SU-DHL-6 (cell line): ENCODE results near the gene IDH3B.

Experiments
- H2AFZ ChIP-seq: fragments of 200-600 bp; sonication (generic); 2 replicates; pipeline ENCODE4 v1.6.1; 2014; ENCODE audit warnings: low read depth, mild to moderate bottlenecking, moderate library complexity, mixed read lengths, antibody characterized with exemption, low read length; ENCODE audit not compliant: severe bottlenecking
- H3F3A ChIP-seq: fragments of 200-600 bp; shearing (Covaris generic); 2 replicates; pipeline ENCODE4 v1.6.0; 2016; ENCODE audit warnings: antibody characterized with exemption, mild to moderate bottlenecking; ENCODE audit not compliant: insufficient read depth
- H3K27ac ChIP-seq: fragments of 200-600 bp; sonication (generic); 2 replicates; pipeline ENCODE4 v1.5.1; 2016; ENCODE audit warnings: low read depth, mild to moderate bottlenecking, low read length, moderate library complexity, mixed read lengths
- H3K27me3 ChIP-seq: fragments of 200-600 bp; sonication (generic), shearing (Covaris generic); 2 replicates; pipeline ENCODE4 v1.6.0; 2014; ENCODE audit warnings: mild to moderate bottlenecking, low read length
- H3K36me3 ChIP-seq: fragments of 200-600 bp; sonication (generic); 2 replicates; pipeline ENCODE4 v1.6.1; 2014; ENCODE audit warnings: mild to moderate bottlenecking, low read length, mixed read lengths
- H3K4me2 ChIP-seq: fragments of 300-600, 200-600 bp; shearing (Covaris generic), sonication (generic); 2 replicates; pipeline ENCODE4 v1.6.0; 2014; ENCODE audit warnings: low read length, low read depth, mild to moderate bottlenecking; ENCODE audit not compliant: poor library complexity, severe bottlenecking
- H3K4me3 ChIP-seq: fragments of 200-600 bp; sonication (generic); 2 replicates; pipeline ENCODE4 v1.5.1; 2014; ENCODE audit warnings: antibody characterized with exemption, low read length, mild to moderate bottlenecking, mixed read lengths; ENCODE audit not compliant: insufficient read depth, poor library complexity, severe bottlenecking
- H3K79me2 ChIP-seq: fragments of 200-600 bp; sonication (generic); 2 replicates; pipeline ENCODE4 v1.6.1; 2014; ENCODE audit warnings: mild to moderate bottlenecking, low read length, moderate library complexity; ENCODE audit not compliant: insufficient read depth
- H3K9ac ChIP-seq: fragments of 200-600 bp; sonication (generic); 2 replicates; pipeline ENCODE4 v1.7.0; 2014; ENCODE audit warnings: mild to moderate bottlenecking, low read length
- H3K9me2 ChIP-seq: fragments of 200-600 bp; sonication (generic); replicated peaks from 2 replicates; pipeline ENCODE4 v1.6.1; 2014; ENCODE audit warnings: low read length; ENCODE audit not compliant: insufficient read depth
- H3K9me3 ChIP-seq: fragments of 200-600 bp; sonication (generic); 2 replicates; pipeline ENCODE4 v1.6.1; 2014; ENCODE audit warnings: low read length, mixed read lengths; ENCODE audit not compliant: insufficient read depth
- H4K20me1 ChIP-seq: fragments of 200-600 bp; sonication (generic); 2 replicates; pipeline ENCODE4 v1.6.1; 2014; ENCODE audit warnings: low read depth, mild to moderate bottlenecking, antibody characterized with exemption, low read length, moderate library complexity, mixed read lengths
- CTCF ChIP-seq: fragments of 200-600 bp; sonication (generic); IDR thresholded peaks from one replicate; pipeline ENCODE4 v1.5.1; 2017; ENCODE audit warnings: antibody characterized with exemption, mild to moderate bottlenecking, low read length, moderate library complexity; ENCODE audit not compliant: insufficient read depth, poor library complexity, severe bottlenecking
- EZH2phosphoT487 ChIP-seq: fragments of 200-600 bp; sonication (generic), shearing (Covaris generic); conservative IDR thresholded peaks from 2 replicates; pipeline ENCODE4 v1.6.1; 2018; ENCODE audit warnings: mild to moderate bottlenecking, antibody characterized with exemption, low read length, moderate library complexity, mixed read lengths

Gene IDH3B

GRCh38 chr20:2619337-2619736 lies 44.7 kb downstream of the IDH3B start:
- no peaks in the 10 kb centered on the region for H3K9me2 ChIP-seq
- no peaks in the 10 kb centered on the region for H3K9me3 ChIP-seq
- TF ChIP-seq CTCF: no peak
- TF ChIP-seq EZH2phosphoT487: no peak
- H3K27ac ChIP-seq: no peak overlapping the region
- no peak overlapping the region for H3K4me3 ChIP-seq
- H2AFZ ChIP-seq: no peak overlapping the region
- H3K4me2 ChIP-seq: no peak overlapping the region
- H3K79me2 ChIP-seq: no peaks in the 10 kb centered on the region
- H4K20me1 ChIP-seq: no peaks in the 10 kb centered on the region
- no peaks in the 10 kb centered on the region for H3K36me3 ChIP-seq
- H3K27me3 ChIP-seq: no peaks in the 10 kb centered on the region
- H3F3A ChIP-seq: no peaks in the 10 kb centered on the region
- H3K9ac ChIP-seq: no peak overlapping the region

- no peak overlapping the region for H3K27ac ChIP-seq
- H3F3A ChIP-seq: no peaks in the 10 kb centered on the region
- TF ChIP-seq EZH2phosphoT487: no peak
- no peak for TF ChIP-seq CTCF
- no peaks in the 10 kb centered on the region for H3K36me3 ChIP-seq
- H3K9me3 ChIP-seq: no peaks in the 10 kb centered on the region
- H3K4me3 ChIP-seq: no peak overlapping the region
- no peak overlapping the region for H2AFZ ChIP-seq
- no peak overlapping the region for H3K9ac ChIP-seq
- no peak overlapping the region for H3K4me2 ChIP-seq
- no peaks in the 10 kb centered on the region for H3K9me2 ChIP-seq
- no peaks in the 10 kb centered on the region for H3K79me2 ChIP-seq
- no peaks in the 10 kb centered on the region for H3K27me3 ChIP-seq
- no peaks in the 10 kb centered on the region for H4K20me1 ChIP-seq
These were observed 45.2 kb downstream of the IDH3B start for GRCh38 chr20:2618815-2619214.

GRCh38 chr20:2617099-2617714 lies 46.8 kb downstream of the IDH3B start:
- no peaks in the 10 kb centered on the region for H3K9me2 ChIP-seq
- no peak overlapping the region for H2AFZ ChIP-seq
- no peaks in the 10 kb centered on the region for H4K20me1 ChIP-seq
- H3K4me3 ChIP-seq: no peak overlapping the region
- no peaks in the 10 kb centered on the region for H3K79me2 ChIP-seq
- H3K36me3 ChIP-seq: no peaks in the 10 kb centered on the region
- no peaks in the 10 kb centered on the region for H3K9me3 ChIP-seq
- no peak overlapping the region for H3K9ac ChIP-seq
- no peak overlapping the region for H3K4me2 ChIP-seq
- no peaks in the 10 kb centered on the region for H3F3A ChIP-seq
- no peaks in the 10 kb centered on the region for H3K27me3 ChIP-seq
- TF ChIP-seq CTCF (no peak), EZH2phosphoT487 (no peak)
- no peak overlapping the region for H3K27ac ChIP-seq
